Activated CD4-positive, alpha-beta T cell treated with anti-CD3 and anti-CD28 coated beads, Interleukin-2, Interleukin-6, amounts not matched to agents 100 ng/mL and 50 ng/mL, durations not matched to agents 16 hours and 8 hours (primary cell): ENCODE data around the gene PALMD.

ENCODE experiments used
- DNase-seq: peaks from one replicate; pipeline ENCODE4 v3.0.0-alpha.2; 2020

The PALMD gene

GRCh38 chr1:99635664-99636063 is 10.2 kb upstream of the PALMD start:
- no peak for DNase-seq

DNA sequence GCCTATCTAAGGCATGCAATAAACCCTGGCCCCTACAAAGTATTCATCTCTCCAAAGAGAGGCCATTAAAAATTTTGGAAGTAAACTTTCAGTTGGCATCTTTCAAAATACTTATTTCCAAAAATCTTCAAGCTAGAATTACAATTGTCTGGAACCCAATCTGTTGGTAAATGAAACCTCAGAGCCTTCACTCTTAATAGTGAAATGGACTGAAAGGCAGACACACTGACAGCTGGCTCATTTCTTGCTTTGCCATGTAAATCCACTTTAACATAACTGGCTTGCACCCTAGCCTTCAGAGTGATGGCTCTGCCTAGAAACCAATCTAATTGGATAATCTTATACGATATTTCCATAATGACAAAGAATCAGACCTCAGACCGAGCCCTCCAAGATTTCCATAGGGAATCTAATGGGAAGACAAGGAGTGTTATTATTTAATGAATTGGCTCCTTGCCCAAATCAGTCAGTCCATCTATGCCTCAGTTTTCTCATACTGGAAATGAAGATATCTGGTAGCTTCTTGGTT is 9.2 kb upstream of the PALMD start:
- DNase-seq, result no peak

GRCh38 chr1:99638853-99639252 is 7.1 kb upstream of the PALMD start:
- DNase-seq, result no peak

DNA sequence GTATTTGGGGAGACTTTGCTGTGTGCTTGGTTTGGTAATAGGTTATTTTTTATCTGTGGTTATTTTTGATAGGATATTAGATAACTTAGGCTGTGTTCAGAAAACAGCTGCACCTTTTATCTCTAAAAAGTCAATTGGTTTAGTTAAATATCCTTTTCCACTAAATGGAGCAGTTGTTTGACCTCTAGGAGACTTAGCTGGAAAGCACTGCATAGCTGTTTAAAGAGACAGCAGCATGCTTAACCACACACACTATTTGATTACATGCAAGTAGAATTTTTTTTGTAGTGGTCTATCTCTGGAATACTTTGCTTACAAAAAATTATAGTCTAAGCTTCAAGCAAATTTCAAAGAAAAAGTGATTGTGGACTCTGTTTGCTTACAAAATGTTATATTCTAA is 6.5 kb upstream of the PALMD start:
- DNase-seq, result no peak

DNA sequence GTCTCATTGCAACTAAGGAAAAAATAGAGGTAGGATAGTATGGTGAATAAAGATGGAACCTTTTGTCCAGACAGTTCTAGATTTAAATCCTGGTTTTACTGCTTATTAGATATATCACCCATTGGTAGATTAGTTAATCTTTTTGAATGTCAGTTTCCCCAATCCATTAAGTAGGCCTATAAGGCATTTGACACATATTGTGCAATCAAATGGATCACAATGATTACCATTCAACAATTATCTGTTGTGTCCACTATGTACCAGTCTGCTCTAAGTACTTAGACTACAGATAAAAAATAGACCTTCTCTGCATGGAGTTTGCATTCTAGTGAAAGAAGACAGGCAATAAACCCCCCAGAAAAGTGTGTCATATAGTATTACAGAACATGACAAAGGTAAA is 6.0 kb upstream of the PALMD start:
- DNase-seq, result no peak

DNA sequence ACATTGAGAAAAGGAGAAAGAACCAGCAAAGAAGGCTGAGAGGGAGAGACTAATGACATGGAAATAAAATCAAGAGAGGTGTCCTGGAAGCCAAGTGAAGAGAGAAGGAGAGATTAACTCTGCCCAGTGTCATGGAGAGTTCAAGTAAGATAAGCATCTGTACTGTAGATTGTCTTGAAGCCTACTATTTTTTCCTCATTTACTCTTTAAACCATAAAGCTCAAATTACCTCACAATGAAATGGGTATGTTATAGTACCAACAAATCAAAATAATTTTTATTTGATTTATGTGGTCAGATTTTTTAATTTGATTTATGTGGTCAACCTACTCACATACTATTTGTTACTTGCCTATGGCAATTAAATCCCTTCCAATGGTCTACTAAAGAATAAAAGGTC is 5.2 kb upstream of the PALMD start:
- DNase-seq, result no peak

DNA sequence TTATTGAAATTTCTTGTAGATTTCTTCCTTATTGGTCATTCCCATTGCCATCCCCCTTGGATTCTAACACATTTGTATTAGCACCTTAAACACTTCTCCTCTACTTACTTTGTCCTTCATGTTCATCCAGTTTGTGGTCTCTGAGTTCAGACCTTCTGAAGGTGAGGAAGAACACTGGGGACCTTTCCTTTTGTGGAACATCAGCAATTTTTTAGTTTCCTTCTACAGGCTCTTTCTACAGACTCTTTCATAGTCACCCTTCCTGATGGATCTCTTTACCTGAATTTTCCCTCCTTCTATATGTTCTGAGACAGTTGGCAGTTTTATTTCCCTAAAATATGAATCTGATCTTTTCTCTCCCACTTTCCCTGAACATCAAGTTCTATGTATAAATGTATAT is 4.4 kb upstream of the PALMD start:
- no peak for DNase-seq

GRCh38 chr1:99642053-99642452 is 3.9 kb upstream of the PALMD start:
- no peak for DNase-seq

GRCh38 chr1:99643021-99643779 is 2.7 kb upstream of the PALMD start:
- DNase-seq, result no peak

DNA sequence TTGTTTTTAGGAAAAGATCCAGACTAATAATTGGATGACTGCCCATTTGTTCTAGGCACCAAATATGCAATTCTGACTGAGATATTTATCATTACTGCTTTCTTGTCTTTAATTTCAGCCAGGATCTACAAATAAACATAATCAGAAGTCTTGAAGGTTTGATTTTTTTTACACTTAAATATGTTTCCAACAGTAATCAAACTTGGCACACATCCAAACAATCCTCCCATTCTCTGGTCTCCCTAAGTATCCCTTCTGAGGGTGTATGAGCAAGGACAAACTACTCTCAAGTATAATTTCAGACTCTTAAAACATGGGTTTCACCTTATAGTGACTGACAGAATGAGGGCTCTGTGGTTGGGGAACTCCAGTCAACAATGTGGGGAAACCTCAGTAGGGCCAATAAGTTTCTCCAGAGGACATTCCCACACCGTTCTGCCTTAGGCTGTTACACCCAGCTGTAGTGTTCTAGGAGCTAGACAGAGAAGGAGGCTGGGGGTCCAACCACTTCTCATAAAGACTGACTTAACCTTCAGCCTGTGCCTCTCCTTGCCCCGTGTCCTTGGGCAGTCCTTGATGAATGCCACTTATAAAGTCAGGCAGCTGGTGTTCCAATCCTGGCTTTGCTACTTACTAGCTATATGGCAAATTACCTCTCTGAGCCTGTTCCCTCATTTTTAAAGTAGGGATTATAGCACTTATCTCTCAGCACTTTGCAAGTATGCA is 1.5 kb upstream of the PALMD start:
- DNase-seq, result no peak

DNA sequence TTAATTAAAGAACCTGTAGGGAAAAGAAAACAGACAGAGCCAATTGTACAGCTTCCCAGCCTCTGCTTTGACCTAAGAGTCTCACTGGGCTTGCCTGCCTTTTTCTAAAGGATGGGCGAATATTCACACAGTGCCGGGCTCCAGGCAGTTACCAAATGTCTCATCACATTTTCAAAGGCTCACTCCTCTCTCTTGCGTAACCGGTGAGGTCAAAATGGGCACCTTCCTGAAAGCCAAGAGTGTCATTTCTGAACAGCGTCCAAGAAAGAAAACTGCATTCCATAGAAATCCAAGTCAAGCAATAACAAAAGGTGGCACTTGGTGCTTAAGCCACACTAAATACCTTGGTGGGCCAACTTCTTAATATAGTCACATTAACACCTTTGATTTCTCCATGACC is 710 bp upstream of the PALMD start:
- DNase-seq, result no peak

- no peak for DNase-seq
Measured at GRCh38 chr1:99646868-99647267, 955 bp downstream of the PALMD start.

DNA sequence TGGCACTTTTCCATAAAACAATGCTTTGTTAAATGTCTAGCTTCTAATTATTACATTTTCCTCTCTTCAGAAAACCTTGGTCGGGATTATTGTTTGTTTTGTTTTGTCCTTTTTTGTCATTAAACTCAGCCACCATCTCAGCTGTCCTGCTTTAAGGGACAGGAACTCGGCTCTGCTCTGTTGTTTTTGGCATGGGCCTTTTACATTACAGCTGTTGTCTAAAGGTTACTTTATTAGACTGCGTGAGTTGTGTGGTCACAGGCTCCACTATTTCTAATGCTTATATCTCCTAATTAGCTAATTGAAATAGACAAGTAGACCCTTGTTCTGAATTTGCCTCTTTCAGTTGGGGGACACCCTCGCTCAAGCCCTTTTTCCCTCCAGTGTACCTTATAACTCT is 1.6 kb downstream of the PALMD start:
- DNase-seq, result no peak

- no peak for DNase-seq
Measured at GRCh38 chr1:99648107-99648506, 2.2 kb downstream of the PALMD start.

GRCh38 chr1:99650030-99650429 is 4.1 kb downstream of the PALMD start:
- no peak for DNase-seq

DNA sequence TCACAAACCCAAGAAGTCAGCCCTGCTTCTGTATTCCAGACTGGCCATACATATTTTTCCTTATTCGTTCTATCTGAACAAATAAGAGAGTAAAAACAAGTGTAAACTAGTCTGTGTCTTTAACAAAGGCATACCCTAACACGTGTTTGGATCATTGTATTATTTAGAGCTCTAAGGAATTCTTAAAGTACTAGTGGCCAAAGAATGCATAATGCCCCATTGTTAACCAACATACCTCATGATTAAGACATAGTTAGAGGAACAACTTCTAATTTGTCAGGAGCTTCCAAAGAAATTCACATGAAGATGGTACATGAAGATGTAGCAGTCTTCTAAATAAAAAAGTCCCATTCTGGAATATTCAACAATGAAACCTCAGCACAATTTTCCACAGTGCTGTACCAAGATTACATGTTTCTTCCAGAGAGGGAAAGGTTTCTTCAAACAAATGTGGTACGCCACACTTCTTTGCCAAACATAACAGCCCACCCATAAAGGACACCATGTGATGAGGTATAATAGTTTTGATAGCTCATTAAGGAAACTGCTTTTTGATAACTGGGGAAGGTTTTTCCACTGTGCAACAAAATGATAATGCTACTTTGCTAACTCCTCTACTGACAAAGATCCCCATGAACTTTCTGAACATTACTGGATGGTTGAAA is 5.0 kb downstream of the PALMD start:
- no peak for DNase-seq

DNA sequence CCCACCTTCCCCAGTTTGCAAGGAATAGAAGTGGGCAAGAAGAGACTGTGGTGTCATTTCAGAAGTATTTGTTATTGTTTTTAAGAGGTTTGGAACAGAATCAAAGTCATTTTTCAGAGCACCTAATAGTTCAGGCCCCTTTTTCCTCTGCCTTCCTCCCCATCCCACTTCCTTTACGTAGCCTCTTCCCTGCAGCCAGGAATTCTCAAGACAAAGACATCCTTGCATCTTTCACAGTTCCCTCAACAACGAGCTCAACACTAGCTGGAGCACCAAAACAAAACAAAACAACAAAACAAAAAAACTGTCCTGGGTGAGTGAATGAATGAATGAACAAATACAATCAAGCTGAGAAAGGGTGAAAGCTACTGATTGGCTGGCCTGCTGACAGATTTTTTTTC is 7.0 kb downstream of the PALMD start:
- DNase-seq, result no peak

- DNase-seq, result no peak
Measured at GRCh38 chr1:99655376-99655775, 9.5 kb downstream of the PALMD start.

DNA sequence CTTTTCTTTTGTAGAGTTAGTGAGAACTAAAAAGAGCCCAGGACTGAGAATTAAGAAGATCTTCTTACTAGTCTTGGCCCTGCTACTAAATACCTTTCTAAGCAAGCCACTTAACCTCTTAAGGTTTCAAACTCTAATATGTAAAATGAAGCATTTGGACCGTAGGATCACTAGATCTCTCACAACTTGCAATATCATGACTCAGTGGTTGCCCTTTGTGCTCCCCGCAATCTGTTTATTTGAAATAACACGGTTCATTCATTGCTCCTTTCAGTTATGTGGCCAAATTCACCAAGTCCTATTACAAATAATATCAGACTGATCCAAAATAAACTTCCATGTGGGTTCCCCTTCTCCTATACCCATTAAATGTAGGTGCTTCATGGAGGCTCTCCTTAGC is 10.8 kb downstream of the PALMD start:
- DNase-seq, result no peak

GRCh38 chr1:99657213-99658030 is 11.5 kb downstream of the PALMD start:
- no peak for DNase-seq

- DNase-seq, result no peak
Measured at GRCh38 chr1:99658031-99658290, 12.0 kb downstream of the PALMD start.

- DNase-seq, result no peak
Measured at GRCh38 chr1:99659755-99660210, 13.9 kb downstream of the PALMD start.

DNA sequence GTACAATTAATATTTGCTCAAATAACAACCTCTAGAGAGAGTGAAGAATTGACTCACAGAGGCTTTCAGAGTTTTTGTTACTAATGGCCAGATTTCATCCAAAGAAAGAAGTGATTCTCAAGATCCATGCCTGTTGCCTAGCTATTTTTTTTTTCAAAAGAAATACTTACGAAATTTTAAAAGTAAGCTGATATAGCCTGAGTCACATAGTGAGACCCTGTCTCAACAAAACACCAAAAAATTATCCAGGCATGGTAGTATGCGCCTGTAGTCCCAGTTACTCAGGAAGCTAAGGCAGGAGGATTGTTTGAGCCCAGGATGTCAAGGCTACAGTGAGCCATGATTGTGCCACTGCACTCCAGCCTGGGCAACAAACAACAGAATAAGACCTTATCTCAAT is 14.6 kb downstream of the PALMD start:
- no peak for DNase-seq
